Measurements from ENCODE around the gene HMGCLL1. TPM values are rescaled to one million over a fixed set of nuclear protein-coding genes. Genes with fewer than 3 reads are reported as not detected.

The HMGCLL1 gene
- polyA plus RNA-seq, 3 donors = not detected

GRCh38 chr6:55438203-55438602 is 140.8 kb downstream of the HMGCLL1 start:
- no peaks in the 10 kb centered on the region for H3K4me1 Mint-ChIP-seq
- H3K36me3 Mint-ChIP-seq = no peaks in the 10 kb centered on the region
- no peaks in the 10 kb centered on the region for H4K20me1 ChIP-seq (ENCODE audit: insufficient read depth, low read length)
- H3K27ac ChIP-seq (ENCODE audit: low read depth in 1 of 2, low read length in 2 of 2) = no peak overlapping the region
- H3K9me3 Mint-ChIP-seq = peaks cover 0 to 1% (median 0%) of the 10 kb centered on the region in 7 donors
- intact Hi-C loops (cut with micrococcal nuclease) = no loop called here
- no peak overlapping the region for H3K4me2 ChIP-seq (replicated peaks; ENCODE audit: extremely low read depth, low read length, poor library complexity, severe bottlenecking)
- no peak for TF ChIP-seq CTCF (IDR thresholded peaks at IDR 0.05)
- H3K27me3 Mint-ChIP-seq (ENCODE audit: low read depth in 3 of 3) = peaks cover 0 to 4% (median 1%) of the 10 kb centered on the region in 3 donors
- H3K36me3 ChIP-seq (replicated peaks in 1 of 2; ENCODE audit: control insufficient read depth in 1 of 2, insufficient read depth in 2 of 2, low read length in 2 of 2) = no peaks in the 10 kb centered on the region
- H3K9me3 ChIP-seq (replicated peaks in 1 of 2; ENCODE audit: control insufficient read depth in 1 of 2, insufficient read depth in 1 of 2, low read length in 2 of 2) = no peaks in the 10 kb centered on the region
- no peak overlapping the region for H3K9ac ChIP-seq (ENCODE audit: insufficient read depth, low read length, poor library complexity, severe bottlenecking)
- H3K4me3 ChIP-seq (replicated peaks in 1 of 3; ENCODE audit: low read depth in 2 of 3, low read length in 3 of 3) = no peak overlapping the region
- H3K79me2 ChIP-seq (ENCODE audit: insufficient read depth, low read length) = no peaks in the 10 kb centered on the region
- no peaks in the 10 kb centered on the region for H3K4me1 ChIP-seq (ENCODE audit: control insufficient read depth in 1 of 2, insufficient read depth in 2 of 2, low read length in 2 of 2)
- 90% methylated on average over 2 of the region's 3 CpGs for WGBS (ENCODE audit: insufficient coverage)
- DNase-seq = no peak
- no peak overlapping the region for H2AFZ ChIP-seq (ENCODE audit: insufficient read depth, low read depth, low read length, poor library complexity, severe bottlenecking)
- H3K4me3 Mint-ChIP-seq = no peak overlapping the region
- H3K27me3 ChIP-seq (ENCODE audit: control insufficient read depth in 2 of 2, insufficient read depth in 2 of 2, low read length in 2 of 2) = no peaks in the 10 kb centered on the region
- no peak overlapping the region for H3K27ac Mint-ChIP-seq

GRCh38 chr6:55437141-55437540 is 141.9 kb downstream of the HMGCLL1 start:
- H3K4me1 ChIP-seq (ENCODE audit: control insufficient read depth in 1 of 2, insufficient read depth in 2 of 2, low read length in 2 of 2) = no peaks in the 10 kb centered on the region
- H3K36me3 Mint-ChIP-seq = no peaks in the 10 kb centered on the region
- no peak for TF ChIP-seq CTCF (IDR thresholded peaks at IDR 0.05)
- no peaks in the 10 kb centered on the region for H3K27me3 ChIP-seq (ENCODE audit: control insufficient read depth in 2 of 2, insufficient read depth in 2 of 2, low read length in 2 of 2)
- no peaks in the 10 kb centered on the region for H3K36me3 ChIP-seq (replicated peaks in 1 of 2; ENCODE audit: control insufficient read depth in 1 of 2, insufficient read depth in 2 of 2, low read length in 2 of 2)
- no peak overlapping the region for H3K9ac ChIP-seq (ENCODE audit: insufficient read depth, low read length, poor library complexity, severe bottlenecking)
- no peak overlapping the region for H3K4me3 ChIP-seq (replicated peaks in 1 of 3; ENCODE audit: low read depth in 2 of 3, low read length in 3 of 3)
- no peak overlapping the region for H2AFZ ChIP-seq (ENCODE audit: insufficient read depth, low read depth, low read length, poor library complexity, severe bottlenecking)
- intact Hi-C loops (cut with micrococcal nuclease) = no loop called here
- H3K27ac ChIP-seq (ENCODE audit: low read depth in 1 of 2, low read length in 2 of 2) = no peak overlapping the region
- H4K20me1 ChIP-seq (ENCODE audit: insufficient read depth, low read length) = no peaks in the 10 kb centered on the region
- no peak overlapping the region for H3K4me2 ChIP-seq (replicated peaks; ENCODE audit: extremely low read depth, low read length, poor library complexity, severe bottlenecking)
- no peaks in the 10 kb centered on the region for H3K4me1 Mint-ChIP-seq
- no peak for DNase-seq
- no peak overlapping the region for H3K27ac Mint-ChIP-seq
- no peak overlapping the region for H3K4me3 Mint-ChIP-seq
- no CpG with 5 or more reads among the region's 4 CpGs for WGBS (ENCODE audit: insufficient coverage)
- peaks cover 0 to 4% (median 1%) of the 10 kb centered on the region in 3 donors for H3K27me3 Mint-ChIP-seq (ENCODE audit: low read depth in 3 of 3)
- no peaks in the 10 kb centered on the region for H3K9me3 ChIP-seq (replicated peaks in 1 of 2; ENCODE audit: control insufficient read depth in 1 of 2, insufficient read depth in 1 of 2, low read length in 2 of 2)
- H3K79me2 ChIP-seq (ENCODE audit: insufficient read depth, low read length) = no peaks in the 10 kb centered on the region
- peaks cover 0 to 1% (median 0%) of the 10 kb centered on the region in 7 donors for H3K9me3 Mint-ChIP-seq

Data from CD14-positive monocyte (primary cell).